Liver (tissue), 9 donors: ENCODE results near the gene PHF20. TPM values are rescaled to one million over a fixed set of nuclear protein-coding genes. Genes with fewer than 3 reads are reported as not detected.

Source experiments
- DNase-seq: peaks from one replicate; pipeline ENCODE4 v3.0.0-alpha.2; 2017; ENCODE audit warnings: low spot score
- H3K27ac ChIP-seq, 2 donors: one replicate each; pipeline ENCODE4 v1.7.0; 2013; ENCODE audit warnings: inconsistent platforms in 2 of 2, low read length in 2 of 2, control low read depth in 1 of 2, low read depth in 1 of 2, mild to moderate bottlenecking in 1 of 2
- H3K27me3 ChIP-seq, 4 donors: one replicate each; pipeline versions ENCODE4 v1.6.1 to v1.7.0; 2013; ENCODE audit warnings: low read length in 3 of 4, inconsistent platforms in 1 of 4, mild to moderate bottlenecking in 1 of 4, moderate library complexity in 1 of 4; ENCODE audit not compliant: control insufficient read depth in 4 of 4, insufficient read depth in 4 of 4
- H3K36me3 ChIP-seq, 4 donors: one replicate each; pipeline versions ENCODE4 v1.6.1 to v1.7.0; 2013; ENCODE audit warnings: low read length in 3 of 4, mild to moderate bottlenecking in 3 of 4, low read depth in 1 of 4, moderate library complexity in 1 of 4; ENCODE audit not compliant: control insufficient read depth in 4 of 4, insufficient read depth in 3 of 4
- H3K4me1 ChIP-seq, 4 donors: one replicate each; pipeline versions ENCODE4 v1.6.1 to v1.7.0; 2013; ENCODE audit warnings: low read length in 3 of 4, mild to moderate bottlenecking in 3 of 4, moderate library complexity in 1 of 4; ENCODE audit not compliant: control insufficient read depth in 4 of 4, insufficient read depth in 4 of 4
- H3K4me3 ChIP-seq, 3 donors: one replicate each; pipeline versions ENCODE4 v1.6.1 to v1.7.0; 2013; ENCODE audit warnings: low read length in 3 of 3, control low read depth in 1 of 3, low read depth in 1 of 3, mild to moderate bottlenecking in 1 of 3
- H3K9ac ChIP-seq, 2 donors: one replicate each; pipeline ENCODE4 v1.7.0; 2013; ENCODE audit warnings: low read length in 2 of 2, mild to moderate bottlenecking in 2 of 2, moderate library complexity in 2 of 2, control low read depth in 1 of 2, low read depth in 1 of 2
- H3K9me3 ChIP-seq, 4 donors: one replicate each; pipeline versions ENCODE4 v1.6.1 to v1.7.0; 2013; ENCODE audit warnings: low read length in 3 of 4; ENCODE audit not compliant: control insufficient read depth in 4 of 4
- EGR1 ChIP-seq, 2 donors: IDR thresholded peaks; 2 replicates each; pipeline ENCODE4 v1.6.1; 2016 to 2018; ENCODE audit warnings: antibody characterized with exemption in 2 of 2, low read depth in 2 of 2
- FOXA1 ChIP-seq: IDR thresholded peaks from 2 replicates; pipeline ENCODE4 v1.6.1; 2016; ENCODE audit warnings: antibody characterized with exemption
- FOXA2 ChIP-seq: IDR thresholded peaks from 2 replicates; pipeline ENCODE4 v1.6.1; 2016; ENCODE audit warnings: antibody characterized with exemption
- GABPA ChIP-seq, 2 donors: IDR thresholded peaks in 1 of 2; conservative IDR thresholded peaks in 1 of 2; 2 replicates each; pipeline ENCODE4 v1.6.1; 2016; ENCODE audit warnings: antibody characterized with exemption in 2 of 2, mild to moderate bottlenecking in 1 of 2, moderate library complexity in 1 of 2
- HNF4A ChIP-seq, 2 donors: conservative IDR thresholded peaks; 2 replicates each; pipeline ENCODE4 v1.6.1; 2016; ENCODE audit warnings: antibody characterized with exemption in 2 of 2, mild to moderate bottlenecking in 2 of 2
- HNF4G ChIP-seq: IDR thresholded peaks from 2 replicates; pipeline ENCODE4 v1.6.1; 2016; ENCODE audit warnings: antibody characterized with exemption
- JUND ChIP-seq, 2 donors: IDR thresholded peaks; 2 replicates each; pipeline ENCODE4 v1.6.1; 2016; ENCODE audit warnings: antibody characterized with exemption in 2 of 2
- NR2F2 ChIP-seq: IDR thresholded peaks from 2 replicates; pipeline ENCODE4 v1.6.1; 2016; ENCODE audit warnings: antibody characterized with exemption
- RAD21 ChIP-seq, 2 donors: IDR thresholded peaks; 2 replicates each; pipeline ENCODE4 v1.6.1; 2016; ENCODE audit warnings: antibody characterized with exemption in 2 of 2, mild to moderate bottlenecking in 2 of 2
- RXRA ChIP-seq, 2 donors: IDR thresholded peaks; 2 replicates each; pipeline ENCODE4 v1.6.1; 2017 to 2018; ENCODE audit warnings: antibody characterized with exemption in 2 of 2, mild to moderate bottlenecking in 1 of 2
- SP1 ChIP-seq: IDR thresholded peaks from 2 replicates; pipeline ENCODE4 v1.6.1; 2018; ENCODE audit warnings: antibody characterized with exemption, mild to moderate bottlenecking
- TAF1 ChIP-seq: conservative IDR thresholded peaks from 2 replicates; pipeline ENCODE4 v1.6.1; 2016; ENCODE audit warnings: antibody characterized with exemption, mild to moderate bottlenecking
- YY1 ChIP-seq: IDR thresholded peaks from 2 replicates; pipeline ENCODE4 v1.6.1; 2016; ENCODE audit warnings: antibody characterized with exemption, mild to moderate bottlenecking
- WGBS: extraction: QIAGEN DNeasy Blood & Tissue Kit; methylation state at CpG from one replicate; pipeline ENCODE4 v1.1.7; 2013; 5-methylcytosine and 5-hydroxymethylcytosine counted together
- polyA plus RNA-seq, 2 donors: library from polyadenylated mRNA; stranded (reverse) in 1 of 2; unstranded in 1 of 2; fragments of 200-250 nt in 1 of 2; fragments of >200 nt in 1 of 2; fragmentation: Nextera tagmentation in 1 of 2; extraction: Ambion mirVana in 1 of 2; gene quantifications; one replicate each; pipeline versions ENCODE4 v1.2.1 to v1.2.3, GENCODE V29; 2013 to 2015
- total RNA-seq, 2 donors: library from RNA; depleted of rRNA; stranded (reverse); fragments of >200 nt; gene quantifications; one replicate each; pipeline ENCODE4 v1.2.3, GENCODE V29; 2014
- TF ChIP-seq, protein P1 (sequence below): IDR thresholded peaks from 2 replicates; pipeline ENCODE4 v1.6.1; 2016; ENCODE audit warnings: antibody characterized with exemption
- TF ChIP-seq, protein P2 (sequence below): IDR thresholded peaks from 2 replicates; pipeline ENCODE4 v1.6.1; 2016; ENCODE audit warnings: antibody characterized with exemption
- TF ChIP-seq, protein P3 (sequence below): fragments of 150-350 bp; IDR thresholded peaks from 2 replicates; pipeline ENCODE4 v1.5.1; 2017; ENCODE audit warnings: improper control_type of control experiment, low read depth, low read length; ENCODE audit not compliant: missing input control
- TF ChIP-seq, protein P4 (sequence below): IDR thresholded peaks from 2 replicates; pipeline ENCODE4 v1.6.1; 2016; ENCODE audit warnings: antibody characterized with exemption
- TF ChIP-seq, protein P5 (sequence below): IDR thresholded peaks from 2 replicates; pipeline ENCODE4 v1.6.1; 2016; ENCODE audit warnings: antibody characterized with exemption, mild to moderate bottlenecking
- donor health status: healthy.
- donor health status: healthy.
- donor health status: healthy.
- donor health status: healthy.
- donor health status: healthy.

PHF20 gene
- total and polyA plus RNA-seq, 4 donors: 5.1 to 11.7 (median 10.3) TPM

DNA sequence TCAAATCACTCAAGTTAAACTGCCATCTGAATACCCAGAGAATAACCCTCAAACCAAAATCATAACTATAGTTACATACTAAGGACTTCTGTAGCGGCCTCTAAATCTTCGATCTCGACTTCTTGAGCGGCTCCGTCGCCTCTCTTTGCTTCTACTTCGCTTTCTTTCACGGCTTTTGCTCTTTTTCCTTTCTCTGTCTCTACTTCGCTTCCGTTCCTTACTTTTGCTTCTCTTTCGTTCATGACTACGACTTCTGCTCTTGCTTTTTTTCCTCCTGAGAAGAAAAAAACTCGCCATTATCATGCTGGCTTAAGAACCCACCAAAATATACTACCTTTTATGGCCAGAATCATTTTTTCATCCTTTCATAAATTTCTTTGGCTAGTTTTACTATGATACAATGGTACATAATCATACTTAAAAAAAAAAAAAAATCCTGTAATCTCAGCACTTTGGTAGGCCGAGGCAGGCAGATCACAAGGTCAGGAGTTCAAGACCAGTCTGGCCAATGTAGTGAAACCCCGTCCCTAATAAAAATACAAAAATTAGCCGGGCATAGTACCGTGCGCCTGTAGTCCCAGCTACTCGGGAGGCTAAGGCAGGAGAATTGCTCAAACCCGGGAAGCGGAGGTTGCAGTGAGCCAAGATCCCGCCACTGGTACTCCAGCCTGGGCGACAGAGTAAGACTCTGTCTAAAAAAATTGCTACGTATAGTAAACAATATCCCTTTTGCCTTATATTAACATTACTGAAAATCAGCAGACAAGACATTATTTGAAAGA lies 39.8 kb upstream of the PHF20 start:
- DNase-seq: no peak
- 87% methylated on average over 24 of the region's 24 CpGs for whole genome bisulfite sequencing
- H3K27ac ChIP-seq: no peak overlapping the region
- H3K4me1 ChIP-seq: peaks cover 2 to 50% (median 32%) of the 10 kb centered on the region in 4 donors
- no peak overlapping the region for H3K9ac ChIP-seq
- H3K4me3 ChIP-seq: no peak overlapping the region
- H3K36me3 ChIP-seq: peaks cover 18 to 88% (median 81%) of the 10 kb centered on the region in 4 donors
- H3K27me3 ChIP-seq: no peaks in the 10 kb centered on the region
- TF ChIP-seq, protein P1, sequence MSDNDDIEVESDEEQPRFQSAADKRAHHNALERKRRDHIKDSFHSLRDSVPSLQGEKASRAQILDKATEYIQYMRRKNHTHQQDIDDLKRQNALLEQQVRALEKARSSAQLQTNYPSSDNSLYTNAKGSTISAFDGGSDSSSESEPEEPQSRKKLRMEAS: no peak
- no peak for TF ChIP-seq RXRA (IDR thresholded peaks at IDR 0.05)
- TF ChIP-seq, protein P2, sequence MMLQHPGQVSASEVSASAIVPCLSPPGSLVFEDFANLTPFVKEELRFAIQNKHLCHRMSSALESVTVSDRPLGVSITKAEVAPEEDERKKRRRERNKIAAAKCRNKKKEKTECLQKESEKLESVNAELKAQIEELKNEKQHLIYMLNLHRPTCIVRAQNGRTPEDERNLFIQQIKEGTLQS: no peak
- TF ChIP-seq JUND (IDR thresholded peaks at IDR 0.05): no peak
- TF ChIP-seq TAF1: no peak
- TF ChIP-seq, protein P3, sequence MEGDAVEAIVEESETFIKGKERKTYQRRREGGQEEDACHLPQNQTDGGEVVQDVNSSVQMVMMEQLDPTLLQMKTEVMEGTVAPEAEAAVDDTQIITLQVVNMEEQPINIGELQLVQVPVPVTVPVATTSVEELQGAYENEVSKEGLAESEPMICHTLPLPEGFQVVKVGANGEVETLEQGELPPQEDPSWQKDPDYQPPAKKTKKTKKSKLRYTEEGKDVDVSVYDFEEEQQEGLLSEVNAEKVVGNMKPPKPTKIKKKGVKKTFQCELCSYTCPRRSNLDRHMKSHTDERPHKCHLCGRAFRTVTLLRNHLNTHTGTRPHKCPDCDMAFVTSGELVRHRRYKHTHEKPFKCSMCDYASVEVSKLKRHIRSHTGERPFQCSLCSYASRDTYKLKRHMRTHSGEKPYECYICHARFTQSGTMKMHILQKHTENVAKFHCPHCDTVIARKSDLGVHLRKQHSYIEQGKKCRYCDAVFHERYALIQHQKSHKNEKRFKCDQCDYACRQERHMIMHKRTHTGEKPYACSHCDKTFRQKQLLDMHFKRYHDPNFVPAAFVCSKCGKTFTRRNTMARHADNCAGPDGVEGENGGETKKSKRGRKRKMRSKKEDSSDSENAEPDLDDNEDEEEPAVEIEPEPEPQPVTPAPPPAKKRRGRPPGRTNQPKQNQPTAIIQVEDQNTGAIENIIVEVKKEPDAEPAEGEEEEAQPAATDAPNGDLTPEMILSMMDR: no peak
- no peak for TF ChIP-seq SP1
- TF ChIP-seq FOXA1: no peak
- TF ChIP-seq, protein P4, sequence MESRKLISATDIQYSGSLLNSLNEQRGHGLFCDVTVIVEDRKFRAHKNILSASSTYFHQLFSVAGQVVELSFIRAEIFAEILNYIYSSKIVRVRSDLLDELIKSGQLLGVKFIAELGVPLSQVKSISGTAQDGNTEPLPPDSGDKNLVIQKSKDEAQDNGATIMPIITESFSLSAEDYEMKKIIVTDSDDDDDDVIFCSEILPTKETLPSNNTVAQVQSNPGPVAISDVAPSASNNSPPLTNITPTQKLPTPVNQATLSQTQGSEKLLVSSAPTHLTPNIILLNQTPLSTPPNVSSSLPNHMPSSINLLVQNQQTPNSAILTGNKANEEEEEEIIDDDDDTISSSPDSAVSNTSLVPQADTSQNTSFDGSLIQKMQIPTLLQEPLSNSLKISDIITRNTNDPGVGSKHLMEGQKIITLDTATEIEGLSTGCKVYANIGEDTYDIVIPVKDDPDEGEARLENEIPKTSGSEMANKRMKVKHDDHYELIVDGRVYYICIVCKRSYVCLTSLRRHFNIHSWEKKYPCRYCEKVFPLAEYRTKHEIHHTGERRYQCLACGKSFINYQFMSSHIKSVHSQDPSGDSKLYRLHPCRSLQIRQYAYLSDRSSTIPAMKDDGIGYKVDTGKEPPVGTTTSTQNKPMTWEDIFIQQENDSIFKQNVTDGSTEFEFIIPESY: no peak
- TF ChIP-seq YY1: no peak
- no peak for TF ChIP-seq HNF4G
- TF ChIP-seq NR2F2: no peak
- no peak for TF ChIP-seq FOXA2
- no peak for TF ChIP-seq GABPA (IDR thresholded peaks at IDR 0.05 in 1 of 2, conservative IDR thresholded peaks at IDR 0.05 in 1 of 2)
- TF ChIP-seq, protein P5, sequence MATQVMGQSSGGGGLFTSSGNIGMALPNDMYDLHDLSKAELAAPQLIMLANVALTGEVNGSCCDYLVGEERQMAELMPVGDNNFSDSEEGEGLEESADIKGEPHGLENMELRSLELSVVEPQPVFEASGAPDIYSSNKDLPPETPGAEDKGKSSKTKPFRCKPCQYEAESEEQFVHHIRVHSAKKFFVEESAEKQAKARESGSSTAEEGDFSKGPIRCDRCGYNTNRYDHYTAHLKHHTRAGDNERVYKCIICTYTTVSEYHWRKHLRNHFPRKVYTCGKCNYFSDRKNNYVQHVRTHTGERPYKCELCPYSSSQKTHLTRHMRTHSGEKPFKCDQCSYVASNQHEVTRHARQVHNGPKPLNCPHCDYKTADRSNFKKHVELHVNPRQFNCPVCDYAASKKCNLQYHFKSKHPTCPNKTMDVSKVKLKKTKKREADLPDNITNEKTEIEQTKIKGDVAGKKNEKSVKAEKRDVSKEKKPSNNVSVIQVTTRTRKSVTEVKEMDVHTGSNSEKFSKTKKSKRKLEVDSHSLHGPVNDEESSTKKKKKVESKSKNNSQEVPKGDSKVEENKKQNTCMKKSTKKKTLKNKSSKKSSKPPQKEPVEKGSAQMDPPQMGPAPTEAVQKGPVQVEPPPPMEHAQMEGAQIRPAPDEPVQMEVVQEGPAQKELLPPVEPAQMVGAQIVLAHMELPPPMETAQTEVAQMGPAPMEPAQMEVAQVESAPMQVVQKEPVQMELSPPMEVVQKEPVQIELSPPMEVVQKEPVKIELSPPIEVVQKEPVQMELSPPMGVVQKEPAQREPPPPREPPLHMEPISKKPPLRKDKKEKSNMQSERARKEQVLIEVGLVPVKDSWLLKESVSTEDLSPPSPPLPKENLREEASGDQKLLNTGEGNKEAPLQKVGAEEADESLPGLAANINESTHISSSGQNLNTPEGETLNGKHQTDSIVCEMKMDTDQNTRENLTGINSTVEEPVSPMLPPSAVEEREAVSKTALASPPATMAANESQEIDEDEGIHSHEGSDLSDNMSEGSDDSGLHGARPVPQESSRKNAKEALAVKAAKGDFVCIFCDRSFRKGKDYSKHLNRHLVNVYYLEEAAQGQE: no peak
- TF ChIP-seq HNF4A (conservative IDR thresholded peaks at IDR 0.05): no peak
- TF ChIP-seq EGR1 (IDR thresholded peaks at IDR 0.05; ENCODE audit: low read depth in 2 of 2): no peak
- no peak for TF ChIP-seq RAD21 (IDR thresholded peaks at IDR 0.05)
- H3K9me3 ChIP-seq: no peaks in the 10 kb centered on the region
